Effector CD4-positive, alpha-beta T cell (primary cell): ENCODE results near the gene SENP8.
A peak's percentile ranks its signal among the peaks of the same experiment; 100 is the strongest.
"Not testable (repeated sequence)": the region's sequence is repeated elsewhere in the genome, so short reads cannot be mapped to it uniquely, and the experiment has no call there.

ENCODE experiments used
- DNase-seq: peaks from one replicate; pipeline ENCODE4 v3.0.0-alpha.2; 2020

SENP8 gene

GRCh38 chr15:72155635-72156616, 37.7 kb downstream of the SENP8 start:
- DNase-seq: peak; percentile 76

- no peak for DNase-seq
Observed at GRCh38 chr15:72156928-72157327, 38.7 kb downstream of the SENP8 start.

GRCh38 chr15:72160696-72161245, 42.6 kb downstream of the SENP8 start:
- no peak for DNase-seq

GRCh38 chr15:72161361-72162132, 43.3 kb downstream of the SENP8 start:
- no peak for DNase-seq

GRCh38 chr15:72162569-72162968, 44.4 kb downstream of the SENP8 start:
- no peak for DNase-seq

- DNase-seq: no peak
Observed at GRCh38 chr15:72163719-72164118, 45.5 kb downstream of the SENP8 start.

GRCh38 chr15:72166716-72167417, 48.7 kb downstream of the SENP8 start:
- DNase-seq: no peak

- DNase-seq: no peak
Observed at GRCh38 chr15:72167445-72167844, 49.2 kb downstream of the SENP8 start.

- no peak for DNase-seq
Observed at GRCh38 chr15:72168131-72168807, 50.1 kb downstream of the SENP8 start.

GRCh38 chr15:72168808-72169190, 50.6 kb downstream of the SENP8 start:
- DNase-seq: no peak

- DNase-seq: no peak
Observed at GRCh38 chr15:72169236-72169920, 51.2 kb downstream of the SENP8 start.

GRCh38 chr15:72169921-72170611, 51.9 kb downstream of the SENP8 start:
- DNase-seq: no peak

- DNase-seq: no peak
Observed at GRCh38 chr15:72170691-72171090, 52.5 kb downstream of the SENP8 start.

- not testable (repeated sequence) for DNase-seq
Observed at GRCh38 chr15:72171978-72172377, 53.8 kb downstream of the SENP8 start.

GRCh38 chr15:72172796-72173195, 54.6 kb downstream of the SENP8 start:
- no peak for DNase-seq

- no peak for DNase-seq
Observed at GRCh38 chr15:72173401-72173800, 55.2 kb downstream of the SENP8 start.

- DNase-seq: no peak
Observed at GRCh38 chr15:72173864-72174550, 55.8 kb downstream of the SENP8 start.

- DNase-seq: no peak
Observed at GRCh38 chr15:72174551-72175165, 56.5 kb downstream of the SENP8 start.

- DNase-seq: no peak
Observed at GRCh38 chr15:72175186-72176044, 57.2 kb downstream of the SENP8 start.
